ENCODE measurements around the gene MARCKSL1. TPM values are rescaled to one million over a fixed set of nuclear protein-coding genes. Genes with fewer than 3 reads are reported as not detected.

Gene MARCKSL1
- total RNA-seq, 2 experiments from 2014 or later: 120 to 288 TPM

- Histone ChIP-seq H3K4me2 (ENCODE audit: low read length) (no peak overlapping the region), H3K79me2 (ENCODE audit: insufficient read depth, low read depth, low read length) (no peaks in the 10 kb centered on the region), H3K9me3 (ENCODE audit: low read length) (no peaks in the 10 kb centered on the region), H3K4me1 (ENCODE audit: insufficient read depth, low read length, poor library complexity, severe bottlenecking) (peaks cover 7% of the 10 kb centered on the region), H4K20me1 (ENCODE audit: insufficient read depth, low read length) (no peaks in the 10 kb centered on the region), H3K9me2 (ENCODE audit: insufficient read depth, low read length) (no peaks in the 10 kb centered on the region), H3K27ac (ENCODE audit: low read depth, low read length, poor library complexity, severe bottlenecking) (no peak overlapping the region), H3K4me3 (ENCODE audit: low read depth, low read length, poor library complexity, severe bottlenecking) (no peak overlapping the region), H2AFZ (ENCODE audit: low read length) (no peak overlapping the region), H3K36me3 (ENCODE audit: insufficient read depth, low read length) (peaks cover 15% of the 10 kb centered on the region; the same call in 1 of the 2 replicates)
- CTCF ChIA-PET (ENCODE audit: unreplicated experiment): no interaction called here
- BruUV-seq (replicated peaks): TSS peak; percentile 38
- no peak for DNase-seq (ENCODE audit: low spot score)
- no peak for TF ChIP-seq CTCF (conservative IDR thresholded peaks at IDR 0.05; ENCODE audit: low read length)
- POLR2A ChIA-PET: interaction anchor here (0.6 to 1.2 kb wide), 3 partner anchors 22 to 1570 kb away, joined by 3 read pairs; no protein-coding TSS in a partner anchor
- intact Hi-C loops (cut with micrococcal nuclease; ENCODE audit: unreplicated experiment): no loop called here
Measured at GRCh38 chr1:32364836-32365235, 28.8 kb upstream of the MARCKSL1 start.

DNA sequence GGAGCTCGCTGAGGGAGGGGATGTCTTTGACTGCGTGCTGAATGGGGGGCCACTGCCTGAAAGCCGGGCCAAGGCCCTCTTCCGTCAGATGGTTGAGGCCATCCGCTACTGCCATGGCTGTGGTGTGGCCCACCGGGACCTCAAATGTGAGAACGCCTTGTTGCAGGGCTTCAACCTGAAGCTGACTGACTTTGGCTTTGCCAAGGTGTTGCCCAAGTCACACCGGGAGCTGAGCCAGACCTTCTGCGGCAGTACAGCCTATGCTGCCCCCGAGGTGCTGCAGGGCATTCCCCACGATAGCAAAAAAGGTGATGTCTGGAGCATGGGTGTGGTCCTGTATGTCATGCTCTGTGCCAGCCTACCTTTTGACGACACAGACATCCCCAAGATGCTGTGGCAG, 27.7 kb upstream of the MARCKSL1 start:
- no peak for DNase-seq (ENCODE audit: low spot score)
- Histone ChIP-seq H2AFZ (ENCODE audit: low read length) (no peak overlapping the region), H3K9me3 (ENCODE audit: low read length) (no peaks in the 10 kb centered on the region), H3K4me1 (ENCODE audit: insufficient read depth, low read length, poor library complexity, severe bottlenecking) (peaks cover 15% of the 10 kb centered on the region), H3K79me2 (ENCODE audit: insufficient read depth, low read depth, low read length) (no peaks in the 10 kb centered on the region), H4K20me1 (ENCODE audit: insufficient read depth, low read length) (no peaks in the 10 kb centered on the region), H3K4me2 (ENCODE audit: low read length) (no peak overlapping the region), H3K9me2 (ENCODE audit: insufficient read depth, low read length) (no peaks in the 10 kb centered on the region), H3K36me3 (ENCODE audit: insufficient read depth, low read length) (peaks cover 15% of the 10 kb centered on the region; the same call in 1 of the 2 replicates), H3K4me3 (ENCODE audit: low read depth, low read length, poor library complexity, severe bottlenecking) (no peak overlapping the region), H3K27ac (ENCODE audit: low read depth, low read length, poor library complexity, severe bottlenecking) (no peak overlapping the region)
- intact Hi-C loops (cut with micrococcal nuclease; ENCODE audit: unreplicated experiment): no loop called here
- no TSS peak for BruUV-seq (replicated peaks)
- no peak for TF ChIP-seq CTCF (conservative IDR thresholded peaks at IDR 0.05; ENCODE audit: low read length)
- TF ChIP-seq EZH2phosphoT487 (IDR thresholded peaks at IDR 0.05; ENCODE audit: borderline replicate concordance, low read depth, low read length): no peak
- CTCF ChIA-PET (ENCODE audit: unreplicated experiment): no interaction called here
- POLR2A ChIA-PET: no interaction called here

DNA sequence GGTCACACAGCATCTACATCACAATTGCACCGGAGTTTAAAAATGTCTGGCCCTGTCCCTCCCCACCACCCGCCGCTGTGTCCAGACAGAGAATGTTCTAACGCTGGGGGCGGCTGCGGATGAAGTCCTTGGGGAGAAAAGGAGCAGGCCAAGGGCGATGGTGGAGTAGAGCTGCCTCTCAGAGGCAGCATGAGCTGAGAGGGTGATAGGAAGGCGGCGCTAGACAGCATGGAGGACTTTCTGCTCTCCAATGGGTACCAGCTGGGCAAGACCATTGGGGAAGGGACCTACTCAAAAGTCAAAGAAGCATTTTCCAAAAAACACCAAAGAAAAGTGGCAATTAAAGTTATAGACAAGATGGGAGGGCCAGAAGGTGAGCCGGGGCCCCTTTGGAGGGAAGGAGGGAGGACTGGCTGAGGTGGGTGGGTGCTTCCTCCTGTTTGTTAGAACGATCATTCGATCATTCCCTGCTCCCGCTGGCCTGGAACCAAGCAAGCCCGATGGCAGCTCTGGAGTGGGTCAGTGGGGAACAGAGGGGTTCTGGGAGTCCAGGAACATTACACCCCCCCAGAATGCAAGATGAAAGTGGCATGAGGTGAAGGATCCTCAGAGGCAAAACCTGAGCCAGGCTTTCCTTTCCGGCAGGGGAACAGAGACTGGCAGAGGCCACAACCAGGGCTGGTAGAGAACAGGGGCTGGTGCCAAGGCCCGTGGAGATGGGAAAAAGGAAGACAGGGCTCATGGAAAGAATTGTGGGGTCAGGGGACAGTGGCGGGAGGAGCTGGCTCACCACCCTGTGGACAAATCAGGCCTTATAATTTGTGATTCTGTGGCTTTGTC, 26.7 kb upstream of the MARCKSL1 start, which contains the start of the genes FAM229A and TSSK3:
Gene FAM229A (minus strand): TSS at position 12 of the 840 bp plus-strand sequence. CDS start 394 bp downstream, outside the sequence.
Gene TSSK3 (plus strand): TSS at position 66 of the 840 bp plus-strand sequence. CDS start 163 bp downstream, at position 229.
- DNase-seq (ENCODE audit: low spot score): no peak
- H2AFZ ChIP-seq (ENCODE audit: low read length): no peak within 1 kb of the TSS
- no peak within 1 kb of the TSS for H3K4me3 ChIP-seq (ENCODE audit: low read depth, low read length, poor library complexity, severe bottlenecking)
- no peaks in the 10 kb centered on the region for H3K9me3 ChIP-seq (ENCODE audit: low read length)
- no peaks in the 10 kb centered on the region for H3K79me2 ChIP-seq (ENCODE audit: insufficient read depth, low read depth, low read length)
- BruUV-seq (replicated peaks): no TSS peak
- H3K4me1 ChIP-seq (ENCODE audit: insufficient read depth, low read length, poor library complexity, severe bottlenecking): peaks cover 15% of the 10 kb centered on the region
- H4K20me1 ChIP-seq (ENCODE audit: insufficient read depth, low read length): no peaks in the 10 kb centered on the region
- intact Hi-C loops (cut with micrococcal nuclease; ENCODE audit: unreplicated experiment): no loop called here
- CTCF ChIA-PET (ENCODE audit: unreplicated experiment): no interaction called here
- no peak within 1 kb of the TSS for H3K27ac ChIP-seq (ENCODE audit: low read depth, low read length, poor library complexity, severe bottlenecking)
- no peak for TF ChIP-seq EZH2phosphoT487 (IDR thresholded peaks at IDR 0.05; ENCODE audit: borderline replicate concordance, low read depth, low read length)
- TF ChIP-seq CTCF (conservative IDR thresholded peaks at IDR 0.05; ENCODE audit: low read length): no peak
- H3K4me2 ChIP-seq (ENCODE audit: low read length): no peak within 1 kb of the TSS
- H3K9me2 ChIP-seq (ENCODE audit: insufficient read depth, low read length): no peaks in the 10 kb centered on the region
- peaks cover 7% of the 10 kb centered on the region; the same call in 1 of the 2 replicates for H3K36me3 ChIP-seq (ENCODE audit: insufficient read depth, low read length)
- POLR2A ChIA-PET: no interaction called here
